Measurements from ENCODE around the gene C10orf95. TPM values are rescaled to one million over a fixed set of nuclear protein-coding genes. Genes with fewer than 3 reads are reported as not detected.
A peak's percentile ranks its signal among the peaks of the same experiment; 100 is the strongest.

C10orf95 gene
- total and polyA plus RNA-seq, 2 of the 13 experiments (the other 11 are each of a cell fraction or from before 2014, with no cell fraction given): 0.05 to 0.07 TPM

GRCh38 chr10:102420714-102421506, 30.4 kb downstream of the C10orf95 start, which contains the start of gene FBXL15 (continued):
- TF ChIP-seq ZHX1 (CRISPR knock-in tag; IDR thresholded peaks at IDR 0.05; ENCODE audit: low read depth) (peak; percentile 26; the same call in 1 of the 2 replicates), ZNF577 (CRISPR knock-in tag; IDR thresholded peaks at IDR 0.05; ENCODE audit: borderline replicate concordance, low read depth) (no peak), MLLT10 (CRISPR knock-in tag; IDR thresholded peaks at IDR 0.05) (no peak), ZNF260 (CRISPR knock-in tag; IDR thresholded peaks at IDR 0.05; ENCODE audit: borderline replicate concordance, low read depth) (no peak), CREB3 (CRISPR knock-in tag; IDR thresholded peaks at IDR 0.05) (0 out of 2 replicates have a peak, but pooled peaks have one; percentile 32), CCAR2 (optimal IDR thresholded peaks at IDR 0.05; ENCODE audit: low read depth, low read length) (peak; percentile 69), SP2 (CRISPR knock-in tag; IDR thresholded peaks at IDR 0.05) (no peak), TGIF2 (CRISPR knock-in tag; IDR thresholded peaks at IDR 0.05) (peak; percentile 71; the same call in 1 of the 2 replicates), NR2F1 (CRISPR knock-in tag; IDR thresholded peaks at IDR 0.05) (no peak), RFX3 (CRISPR knock-in tag; IDR thresholded peaks at IDR 0.05) (peak; percentile 11; the same call in 1 of the 2 replicates), TCF7 (IDR thresholded peaks at IDR 0.05; ENCODE audit: low read depth) (no peak), NCOA2 (CRISPR knock-in tag; IDR thresholded peaks at IDR 0.05) (peak; percentile 50), ZNF574 (CRISPR knock-in tag; IDR thresholded peaks at IDR 0.05) (peak; percentile 97), SMAD9 (CRISPR knock-in tag; IDR thresholded peaks at IDR 0.05) (no peak), MED1 (CRISPR knock-in tag; IDR thresholded peaks at IDR 0.05) (peak; percentile 75), HNF1B (CRISPR knock-in tag; IDR thresholded peaks at IDR 0.05) (peak; percentile 76), KAT8 (CRISPR knock-in tag; IDR thresholded peaks at IDR 0.05) (peak; percentile 97), ZNF3 (CRISPR knock-in tag; IDR thresholded peaks at IDR 0.05) (0 out of 2 replicates have a peak, but pooled peaks have one; percentile 18), ZNF34 (CRISPR knock-in tag; IDR thresholded peaks at IDR 0.05; ENCODE audit: borderline replicate concordance) (peak; percentile 90; the same call in 1 of the 2 replicates), ERF (CRISPR knock-in tag; IDR thresholded peaks at IDR 0.05) (peak; percentile 88), ZNF263 (CRISPR knock-in tag; IDR thresholded peaks at IDR 0.05) (0 out of 2 replicates have a peak, but pooled peaks have one; percentile 35), ZBTB3 (CRISPR knock-in tag; IDR thresholded peaks at IDR 0.05; ENCODE audit: borderline replicate concordance, low read depth) (no peak)
